Right atrium auricular region (tissue), 2 donors: ENCODE data around the gene SCN11A. TPM values are rescaled to one million over a fixed set of nuclear protein-coding genes. Genes with fewer than 3 reads are reported as not detected.
A peak's percentile ranks its signal among the peaks of the same experiment; 100 is the strongest.

ENCODE experiments used
- DNase-seq: peaks from one replicate; pipeline ENCODE4 v3.0.0-alpha.2; 2019; ENCODE audit warnings: low spot score
- H3K27ac ChIP-seq, 2 donors: fragments of 200-600 bp; sonication (generic); 1 replicate in 1 of 2; 2 replicates in 1 of 2; pipeline ENCODE4 v1.5.1; 2016 to 2019
- H3K27me3 ChIP-seq, 2 donors: fragments of 200-600 bp; sonication (generic); one replicate each; pipeline versions ENCODE4 v1.5.1 to v1.6.0; 2017 to 2019
- H3K36me3 ChIP-seq: fragments of 200-600 bp; sonication (generic); one replicate; pipeline ENCODE4 v1.5.1; 2016
- H3K4me1 ChIP-seq, 2 donors: fragments of 200-600 bp; sonication (generic); one replicate each; pipeline versions ENCODE4 v1.5.1 to v1.6.0; 2017 to 2019
- H3K4me3 ChIP-seq, 2 donors: fragments of 200-600 bp; sonication (generic); 1 replicate in 1 of 2; 2 replicates in 1 of 2; pipeline ENCODE4 v1.5.1; 2017 to 2019; ENCODE audit warnings: mild to moderate bottlenecking in 1 of 2, moderate library complexity in 1 of 2
- H3K9me3 ChIP-seq, 2 donors: fragments of 200-600 bp; sonication (generic); one replicate each; pipeline ENCODE4 v1.5.1; 2019
- total RNA-seq, 2 donors: library from RNA; depleted of rRNA; stranded (reverse); fragments of >200 nt; gene quantifications; one replicate each; pipeline ENCODE4 v1.1.0, GENCODE V29; 2016
- TF ChIP-seq, protein P1 (sequence below), 2 donors: fragments of 200-600 bp; sonication (generic); IDR thresholded peaks; one replicate each; pipeline ENCODE4 v1.5.1; 2019; ENCODE audit warnings: antibody characterized with exemption in 2 of 2

SCN11A gene
- total RNA-seq = under 1 TPM; 0.07 to 0.08 TPM

DNA sequence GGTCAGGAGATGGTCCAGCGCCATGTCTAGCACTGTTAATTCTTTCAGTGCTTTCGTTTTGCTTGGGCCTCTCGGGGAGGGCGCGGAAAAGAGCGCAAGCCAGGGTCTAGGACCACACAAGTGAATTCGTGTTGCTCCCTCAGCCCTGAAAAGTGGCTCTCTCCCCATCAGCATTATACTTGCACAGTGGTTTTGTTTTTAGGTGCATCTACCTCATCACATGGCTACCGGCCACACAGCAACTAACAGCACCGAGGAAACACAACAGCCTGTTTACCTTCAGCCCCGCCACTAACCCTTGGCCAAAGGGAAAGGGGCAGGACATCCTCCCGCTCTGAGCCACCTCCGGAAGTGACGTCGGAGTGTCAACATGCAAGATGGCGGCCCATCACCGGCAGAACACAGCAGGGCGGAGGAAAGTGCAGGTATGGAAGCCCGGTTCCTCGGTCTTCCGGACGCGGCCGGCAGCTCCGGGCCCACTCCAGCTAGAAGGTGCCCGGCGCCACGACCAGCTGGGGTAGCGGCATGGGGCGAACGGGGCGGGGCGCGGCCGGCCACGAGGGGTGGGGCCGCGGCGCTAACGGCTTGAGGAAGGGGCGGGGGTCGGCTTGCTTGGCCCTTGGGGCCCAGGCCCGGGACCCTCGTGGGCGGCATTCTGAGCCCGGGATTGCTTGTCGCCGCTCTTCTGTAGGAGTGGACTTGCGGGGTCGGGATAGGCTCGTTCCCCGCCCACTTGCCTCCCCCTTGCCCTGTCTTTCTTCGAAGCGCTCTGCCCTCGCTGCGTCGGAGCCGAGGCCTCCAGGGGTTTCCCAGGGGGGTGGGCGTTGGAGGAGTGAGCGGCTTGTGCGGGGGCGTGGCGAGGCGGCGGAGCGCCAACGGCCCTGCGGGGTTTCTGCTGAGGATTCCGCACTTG lies at the start of gene SCN11A, which contains the start of gene WDR48:
SCN11A (minus strand) TSS at position 296 of the 913 bp plus-strand sequence. CDS start 101,582 bp downstream, outside the sequence.
WDR48 (plus strand) TSS at position 368 of the 913 bp plus-strand sequence; CDS start at position 378, 10 bp downstream.
- Histone ChIP-seq H3K4me3 (peak within 1 kb of the TSS; percentile 97 to 99), H3K27ac (peak within 1 kb of the TSS; percentile 89 to 91), H3K27me3 (no peaks in the 10 kb centered on the region), H3K36me3 (no peaks in the 10 kb centered on the region), H3K4me1 (peaks cover 0 to 23% of the 10 kb centered on the region in 2 donors), H3K9me3 (no peaks in the 10 kb centered on the region)
- TF ChIP-seq, protein P1, sequence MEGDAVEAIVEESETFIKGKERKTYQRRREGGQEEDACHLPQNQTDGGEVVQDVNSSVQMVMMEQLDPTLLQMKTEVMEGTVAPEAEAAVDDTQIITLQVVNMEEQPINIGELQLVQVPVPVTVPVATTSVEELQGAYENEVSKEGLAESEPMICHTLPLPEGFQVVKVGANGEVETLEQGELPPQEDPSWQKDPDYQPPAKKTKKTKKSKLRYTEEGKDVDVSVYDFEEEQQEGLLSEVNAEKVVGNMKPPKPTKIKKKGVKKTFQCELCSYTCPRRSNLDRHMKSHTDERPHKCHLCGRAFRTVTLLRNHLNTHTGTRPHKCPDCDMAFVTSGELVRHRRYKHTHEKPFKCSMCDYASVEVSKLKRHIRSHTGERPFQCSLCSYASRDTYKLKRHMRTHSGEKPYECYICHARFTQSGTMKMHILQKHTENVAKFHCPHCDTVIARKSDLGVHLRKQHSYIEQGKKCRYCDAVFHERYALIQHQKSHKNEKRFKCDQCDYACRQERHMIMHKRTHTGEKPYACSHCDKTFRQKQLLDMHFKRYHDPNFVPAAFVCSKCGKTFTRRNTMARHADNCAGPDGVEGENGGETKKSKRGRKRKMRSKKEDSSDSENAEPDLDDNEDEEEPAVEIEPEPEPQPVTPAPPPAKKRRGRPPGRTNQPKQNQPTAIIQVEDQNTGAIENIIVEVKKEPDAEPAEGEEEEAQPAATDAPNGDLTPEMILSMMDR (IDR thresholded peaks at IDR 0.05) = no peak
- peak; percentile 96 for DNase-seq

DNA sequence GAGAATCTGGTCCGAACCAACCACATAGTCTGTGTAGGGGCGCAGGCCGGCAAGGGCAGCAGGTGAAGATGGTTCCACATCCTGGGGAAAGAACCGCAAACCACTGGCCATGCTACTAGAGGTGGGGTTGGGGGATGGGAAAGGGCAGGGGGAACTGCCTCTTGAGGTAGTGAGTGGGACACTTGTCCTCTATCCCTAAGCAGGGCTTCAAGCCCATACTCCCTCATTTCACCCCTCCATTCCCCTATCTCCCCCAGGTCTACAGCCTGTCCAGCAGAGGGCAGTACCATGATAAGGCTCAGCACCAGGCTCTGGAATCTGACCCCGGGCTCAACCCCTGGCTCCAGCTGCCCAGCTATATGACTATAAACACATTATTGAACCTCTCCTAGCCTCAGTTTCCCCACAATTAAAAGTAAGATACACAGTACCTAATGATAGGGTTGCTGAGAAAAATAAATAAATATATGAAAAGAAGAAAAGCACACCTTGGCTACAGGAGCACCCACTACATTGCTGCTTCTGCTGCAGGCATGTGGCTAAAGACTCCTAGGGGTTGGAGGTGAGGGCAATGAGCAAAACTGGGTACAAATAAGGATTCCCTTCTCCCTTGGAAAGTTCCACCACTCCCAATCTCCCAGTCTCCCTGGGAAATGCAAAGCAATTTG lies 49.4 kb upstream of the SCN11A start:
- TF ChIP-seq, protein P1 (IDR thresholded peaks at IDR 0.05) = peak; percentile 35 to 62
- Histone ChIP-seq H3K36me3 (peaks cover 39% of the 10 kb centered on the region), H3K27me3 (no peaks in the 10 kb centered on the region), H3K4me1 (peaks cover 0 to 48% of the 10 kb centered on the region in 2 donors), H3K27ac (no peak overlapping the region), H3K9me3 (no peaks in the 10 kb centered on the region), H3K4me3 (no peak overlapping the region)
- no peak for DNase-seq

DNA sequence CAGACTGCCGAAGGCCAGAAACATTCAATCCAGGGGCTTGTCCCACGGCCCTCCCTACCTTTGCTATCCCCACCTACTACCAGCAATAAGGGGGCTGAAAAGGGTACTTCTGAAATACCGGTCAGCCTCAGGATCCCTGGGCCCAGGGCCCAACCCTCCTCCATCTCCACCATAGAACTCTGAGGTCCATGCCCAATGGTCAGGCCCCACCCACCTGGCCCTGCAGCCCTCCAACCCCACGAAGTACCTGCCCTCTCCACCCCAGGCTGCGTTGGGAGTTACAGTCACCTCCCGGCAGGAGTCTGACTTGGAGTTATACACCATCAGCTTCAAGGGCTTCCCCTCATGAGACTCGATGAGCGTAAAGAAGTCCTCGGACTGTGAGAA lies 48.7 kb upstream of the SCN11A start:
- H3K36me3 ChIP-seq = peaks cover 44% of the 10 kb centered on the region
- no peaks in the 10 kb centered on the region for H3K27me3 ChIP-seq
- peaks cover 0 to 41% of the 10 kb centered on the region in 2 donors for H3K4me1 ChIP-seq
- no peak overlapping the region for H3K4me3 ChIP-seq
- DNase-seq = no peak
- H3K9me3 ChIP-seq = no peaks in the 10 kb centered on the region
- no peak overlapping the region for H3K27ac ChIP-seq
- TF ChIP-seq, protein P1 (IDR thresholded peaks at IDR 0.05) = no peak

DNA sequence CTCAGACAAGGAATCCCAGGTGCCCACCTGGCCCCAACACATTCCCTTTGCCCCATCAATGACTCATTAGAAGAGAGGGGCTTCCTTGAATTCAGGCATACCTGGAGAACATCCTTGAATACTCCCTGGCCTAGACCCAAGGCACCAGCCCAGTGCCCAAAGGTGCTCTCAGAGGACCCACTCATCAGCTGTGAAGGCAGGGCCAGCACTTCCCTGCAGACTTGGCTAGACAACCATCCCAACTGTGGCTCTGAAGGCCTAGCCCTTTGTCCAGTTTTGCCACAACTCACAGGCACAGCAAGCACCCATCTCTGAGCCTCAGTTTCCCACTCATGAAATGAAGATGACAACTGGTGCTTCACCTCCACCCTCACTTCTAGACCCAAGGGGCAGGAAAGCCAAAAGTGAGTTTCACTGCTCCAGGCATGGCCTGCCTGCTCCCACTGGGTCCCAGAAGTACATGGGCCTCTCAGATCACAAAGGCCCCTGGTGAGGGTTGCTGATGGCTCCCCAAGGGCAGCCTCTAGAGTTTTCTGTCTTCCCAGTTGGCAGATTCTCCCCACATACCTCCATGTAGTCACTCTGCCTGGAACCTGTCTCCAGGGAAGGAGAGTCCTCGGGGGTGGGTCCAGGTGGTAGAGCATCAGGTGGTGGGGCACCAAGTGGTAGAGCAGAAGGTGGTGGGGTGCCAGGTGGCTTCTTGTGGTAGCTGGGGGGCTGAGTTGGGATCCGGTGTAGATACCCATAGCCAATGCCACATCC lies 48.2 kb upstream of the SCN11A start:
- DNase-seq = no peak
- peaks cover 50% of the 10 kb centered on the region for H3K36me3 ChIP-seq
- no peak overlapping the region for H3K27ac ChIP-seq
- H3K27me3 ChIP-seq = no peaks in the 10 kb centered on the region
- H3K4me1 ChIP-seq = peaks cover 0 to 36% of the 10 kb centered on the region in 2 donors
- no peaks in the 10 kb centered on the region for H3K9me3 ChIP-seq
- TF ChIP-seq, protein P1 (IDR thresholded peaks at IDR 0.05) = no peak
- no peak overlapping the region for H3K4me3 ChIP-seq

DNA sequence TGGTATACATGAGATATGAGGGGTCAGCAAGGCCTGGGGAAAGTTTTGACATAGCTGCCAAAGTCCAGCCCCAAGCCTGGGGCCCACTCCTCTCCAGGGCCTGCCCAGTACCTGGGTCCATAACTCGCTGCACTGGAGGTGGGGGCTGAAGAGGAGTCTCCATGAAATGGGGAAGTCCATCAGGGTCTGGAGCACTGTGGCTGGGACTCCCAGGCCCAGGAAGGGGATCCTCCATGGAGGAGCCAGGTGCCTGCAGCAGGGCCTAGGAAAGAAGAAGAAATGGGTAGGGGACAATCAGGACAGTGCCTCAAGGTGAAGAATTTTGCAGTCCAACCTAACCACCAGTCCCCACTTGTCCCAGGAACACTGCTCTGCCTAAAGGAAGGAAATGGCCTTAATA lies 47.5 kb upstream of the SCN11A start:
- Histone ChIP-seq H3K27ac (no peak overlapping the region), H3K9me3 (no peaks in the 10 kb centered on the region), H3K4me1 (peaks cover 0 to 29% of the 10 kb centered on the region in 2 donors), H3K36me3 (peaks cover 57% of the 10 kb centered on the region), H3K27me3 (no peaks in the 10 kb centered on the region), H3K4me3 (no peak overlapping the region)
- no peak for DNase-seq
- TF ChIP-seq, protein P1 (IDR thresholded peaks at IDR 0.05) = no peak
